Muscle layer of duodenum (tissue), 2 donors: ENCODE results near the gene MRPL57.
"Not testable (repeated sequence)": the region's sequence is repeated elsewhere in the genome, so short reads cannot be mapped to it uniquely, and the experiment has no call there.

Experiments used
- H3K27ac ChIP-seq: one replicate; pipeline ENCODE4 v1.7.0; 2013; ENCODE audit warnings: mild to moderate bottlenecking, low read length
- H3K27me3 ChIP-seq: one replicate; pipeline ENCODE4 v1.7.0; 2013; ENCODE audit warnings: low read depth, mild to moderate bottlenecking, control low read depth, low read length
- H3K36me3 ChIP-seq, 2 donors: one replicate each; pipeline ENCODE4 v1.7.0; 2013; ENCODE audit warnings: low read length in 2 of 2, control low read depth in 1 of 2, mild to moderate bottlenecking in 1 of 2; ENCODE audit not compliant: insufficient read depth in 2 of 2, control insufficient read depth in 1 of 2
- H3K4me1 ChIP-seq, 2 donors: one replicate each; pipeline ENCODE4 v1.7.0; 2013; ENCODE audit warnings: low read length in 2 of 2, mild to moderate bottlenecking in 2 of 2, control low read depth in 1 of 2, moderate library complexity in 1 of 2; ENCODE audit not compliant: insufficient read depth in 2 of 2, control insufficient read depth in 1 of 2
- H3K4me3 ChIP-seq, 2 donors: one replicate each; pipeline ENCODE4 v1.7.0; 2013; ENCODE audit warnings: low read length in 2 of 2, low read depth in 1 of 2, mild to moderate bottlenecking in 1 of 2
- H3K9me3 ChIP-seq, 2 donors: one replicate each; pipeline ENCODE4 v1.7.0; 2013; ENCODE audit warnings: low read length in 2 of 2, control low read depth in 1 of 2, mild to moderate bottlenecking in 1 of 2; ENCODE audit not compliant: control insufficient read depth in 1 of 2
- donor health status: healthy.

MRPL57 gene

GRCh38 chr13:21176215-21176981, at the start of gene MRPL57, which contains the start of gene SKA3:
MRPL57 (plus strand) TSS chr13:21176658; CDS start chr13:21176917, 259 bp downstream.
SKA3 (minus strand) TSS chr13:21176552; CDS start chr13:21176477, 75 bp downstream.
- Histone ChIP-seq H3K27ac (peak within 1 kb of the TSS; percentile 84), H3K4me1 (peaks cover 0 to 10% of the 10 kb centered on the region in 2 donors), H3K27me3 (no peaks in the 10 kb centered on the region), H3K4me3 (peak within 1 kb of the TSS; percentile 69 to 98), H3K36me3 (no peaks in the 10 kb centered on the region), H3K9me3 (no peaks in the 10 kb centered on the region)

- Histone ChIP-seq H3K27ac (no peak overlapping the region), H3K36me3 (no peaks in the 10 kb centered on the region), H3K4me3 (no peak overlapping the region), H3K4me1 (no peaks in the 10 kb centered on the region), H3K9me3 (no peaks in the 10 kb centered on the region), H3K27me3 (no peaks in the 10 kb centered on the region)
These were observed 46.3 kb upstream of the MRPL57 start for GRCh38 chr13:21130116-21130515.

GRCh38 chr13:21133077-21133476, 43.4 kb upstream of the MRPL57 start:
- Histone ChIP-seq H3K4me3 (no peak overlapping the region), H3K27ac (no peak overlapping the region), H3K36me3 (no peaks in the 10 kb centered on the region), H3K27me3 (no peaks in the 10 kb centered on the region), H3K4me1 (no peaks in the 10 kb centered on the region), H3K9me3 (no peaks in the 10 kb centered on the region)

GRCh38 chr13:21134475-21134874, 42.0 kb upstream of the MRPL57 start:
- Histone ChIP-seq H3K36me3 (no peaks in the 10 kb centered on the region), H3K4me1 (no peaks in the 10 kb centered on the region), H3K9me3 (no peaks in the 10 kb centered on the region), H3K27ac (no peak overlapping the region), H3K4me3 (no peak overlapping the region), H3K27me3 (no peaks in the 10 kb centered on the region)

GRCh38 chr13:21135833-21136232, 40.6 kb upstream of the MRPL57 start:
- H3K27ac ChIP-seq, H3K4me3 ChIP-seq, H3K36me3 ChIP-seq, H3K27me3 ChIP-seq, H3K4me1 ChIP-seq, H3K9me3 ChIP-seq: not testable (repeated sequence)

GRCh38 chr13:21137696-21138095, 38.8 kb upstream of the MRPL57 start:
- Histone ChIP-seq H3K4me1 (peaks cover 4 to 18% of the 10 kb centered on the region in 2 donors), H3K27ac (no peak overlapping the region), H3K36me3 (peaks cover 3% of the 10 kb centered on the region in 2 donors), H3K9me3 (no peaks in the 10 kb centered on the region), H3K4me3 (no peak overlapping the region), H3K27me3 (no peaks in the 10 kb centered on the region)

GRCh38 chr13:21138561-21138960, 37.9 kb upstream of the MRPL57 start:
- H3K9me3 ChIP-seq: no peaks in the 10 kb centered on the region
- no peak overlapping the region for H3K27ac ChIP-seq
- H3K27me3 ChIP-seq: no peaks in the 10 kb centered on the region
- H3K4me3 ChIP-seq: no peak overlapping the region
- H3K36me3 ChIP-seq: peaks cover 3 to 8% of the 10 kb centered on the region in 2 donors
- peaks cover 4 to 27% of the 10 kb centered on the region in 2 donors for H3K4me1 ChIP-seq

- no peaks in the 10 kb centered on the region for H3K9me3 ChIP-seq
- H3K4me3 ChIP-seq: peak overlapping the region; percentile 77 to 85
- peaks cover 3 to 10% of the 10 kb centered on the region in 2 donors for H3K36me3 ChIP-seq
- peak overlapping the region; percentile 98 for H3K27ac ChIP-seq
- peaks cover 4 to 30% of the 10 kb centered on the region in 2 donors for H3K4me1 ChIP-seq
- H3K27me3 ChIP-seq: no peaks in the 10 kb centered on the region
These were observed 37.1 kb upstream of the MRPL57 start for GRCh38 chr13:21139374-21139773.

- no peaks in the 10 kb centered on the region for H3K9me3 ChIP-seq
- H3K4me3 ChIP-seq: peak overlapping the region in 1 of 2 donors; percentile 15
- no peaks in the 10 kb centered on the region for H3K27me3 ChIP-seq
- H3K4me1 ChIP-seq: peaks cover 4 to 32% of the 10 kb centered on the region in 2 donors
- no peak overlapping the region for H3K27ac ChIP-seq
- peaks cover 15 to 21% of the 10 kb centered on the region in 2 donors for H3K36me3 ChIP-seq
These were observed 33.7 kb upstream of the MRPL57 start for GRCh38 chr13:21142766-21143165.

- Histone ChIP-seq H3K9me3 (no peaks in the 10 kb centered on the region), H3K36me3 (peaks cover 19 to 20% of the 10 kb centered on the region in 2 donors), H3K27me3 (no peaks in the 10 kb centered on the region), H3K4me3 (no peak overlapping the region), H3K4me1 (peaks cover 0 to 13% of the 10 kb centered on the region in 2 donors), H3K27ac (no peak overlapping the region)
These were observed 28.6 kb upstream of the MRPL57 start for GRCh38 chr13:21147827-21148226.

- Histone ChIP-seq H3K4me1 (peaks cover 0 to 4% of the 10 kb centered on the region in 2 donors), H3K4me3 (no peak overlapping the region), H3K27me3 (no peaks in the 10 kb centered on the region), H3K9me3 (no peaks in the 10 kb centered on the region), H3K27ac (no peak overlapping the region), H3K36me3 (peaks cover 15 to 19% of the 10 kb centered on the region in 2 donors)
These were observed 27.8 kb upstream of the MRPL57 start for GRCh38 chr13:21148557-21149258.
